NAMALWA (cell line): Measurements from ENCODE around the gene NPSR1.
A peak's percentile ranks its signal among the peaks of the same experiment; 100 is the strongest.
"Not testable (repeated sequence)": the region's sequence is repeated elsewhere in the genome, so short reads cannot be mapped to it uniquely, and the experiment has no call there.

ENCODE experiments used
- DNase-seq: peaks from one replicate; pipeline ENCODE4 v3.0.0-alpha.2; 2015; ENCODE audit warnings: low spot score

Gene NPSR1

GRCh38 chr7:34657632-34658268 lies at the start of gene NPSR1:
Gene NPSR1, plus strand, starts transcription at chr7:34658218. Its CDS starts 195 bp downstream, at chr7:34658413.
- DNase-seq, result no peak

GRCh38 chr7:34612661-34613060 lies 45.4 kb upstream of the NPSR1 start:
- no peak for DNase-seq

GRCh38 chr7:34620425-34620824 lies 37.6 kb upstream of the NPSR1 start:
- no peak for DNase-seq

- DNase-seq, result no peak
Measured at GRCh38 chr7:34622182-34622581, 35.8 kb upstream of the NPSR1 start.

- no peak for DNase-seq
Measured at GRCh38 chr7:34622771-34623250, 35.2 kb upstream of the NPSR1 start.

GRCh38 chr7:34628618-34629017 lies 29.4 kb upstream of the NPSR1 start:
- not testable (repeated sequence) for DNase-seq

GRCh38 chr7:34652809-34653208 lies 5.2 kb upstream of the NPSR1 start:
- DNase-seq, result no peak

- no peak for DNase-seq
Measured at GRCh38 chr7:34653787-34654186, 4.2 kb upstream of the NPSR1 start.

GRCh38 chr7:34655384-34655783 lies 2.6 kb upstream of the NPSR1 start:
- DNase-seq, result no peak

- DNase-seq, result no peak
Measured at GRCh38 chr7:34656041-34656440, 2.0 kb upstream of the NPSR1 start.

- DNase-seq, result no peak
Measured at GRCh38 chr7:34659472-34660075, 1.6 kb downstream of the NPSR1 start.

GRCh38 chr7:34662058-34662708 lies 4.2 kb downstream of the NPSR1 start:
- DNase-seq, result no peak

GRCh38 chr7:34664755-34665154 lies 6.7 kb downstream of the NPSR1 start:
- no peak for DNase-seq

- no peak for DNase-seq
Measured at GRCh38 chr7:34672430-34672829, 14.4 kb downstream of the NPSR1 start.

GRCh38 chr7:34673066-34673465 lies 15.0 kb downstream of the NPSR1 start:
- DNase-seq, result no peak

- DNase-seq, result peak; percentile 55
Measured at GRCh38 chr7:34675749-34676374, 17.8 kb downstream of the NPSR1 start.

GRCh38 chr7:34677491-34677890 lies 19.5 kb downstream of the NPSR1 start:
- no peak for DNase-seq

GRCh38 chr7:34687529-34687928 lies 29.5 kb downstream of the NPSR1 start:
- no peak for DNase-seq

- no peak for DNase-seq
Measured at GRCh38 chr7:34696415-34696814, 38.4 kb downstream of the NPSR1 start.

GRCh38 chr7:34709771-34710170 lies 51.8 kb downstream of the NPSR1 start:
- no peak for DNase-seq

- DNase-seq, result no peak
Measured at GRCh38 chr7:34718867-34719266, 60.8 kb downstream of the NPSR1 start.

- no peak for DNase-seq
Measured at GRCh38 chr7:34719636-34720035, 61.6 kb downstream of the NPSR1 start.

GRCh38 chr7:34720289-34720688 lies 62.3 kb downstream of the NPSR1 start:
- no peak for DNase-seq
